Measurements from ENCODE around the gene LARP4. TPM values are rescaled to one million over a fixed set of nuclear protein-coding genes. Genes with fewer than 3 reads are reported as not detected.

Gene LARP4
- total and polyA plus RNA-seq, 9 of the 15 experiments (the other 6 are each of a cell fraction or from before 2014, with no cell fraction given): 31.6 to 84.5 (median 52.4) TPM

DNA sequence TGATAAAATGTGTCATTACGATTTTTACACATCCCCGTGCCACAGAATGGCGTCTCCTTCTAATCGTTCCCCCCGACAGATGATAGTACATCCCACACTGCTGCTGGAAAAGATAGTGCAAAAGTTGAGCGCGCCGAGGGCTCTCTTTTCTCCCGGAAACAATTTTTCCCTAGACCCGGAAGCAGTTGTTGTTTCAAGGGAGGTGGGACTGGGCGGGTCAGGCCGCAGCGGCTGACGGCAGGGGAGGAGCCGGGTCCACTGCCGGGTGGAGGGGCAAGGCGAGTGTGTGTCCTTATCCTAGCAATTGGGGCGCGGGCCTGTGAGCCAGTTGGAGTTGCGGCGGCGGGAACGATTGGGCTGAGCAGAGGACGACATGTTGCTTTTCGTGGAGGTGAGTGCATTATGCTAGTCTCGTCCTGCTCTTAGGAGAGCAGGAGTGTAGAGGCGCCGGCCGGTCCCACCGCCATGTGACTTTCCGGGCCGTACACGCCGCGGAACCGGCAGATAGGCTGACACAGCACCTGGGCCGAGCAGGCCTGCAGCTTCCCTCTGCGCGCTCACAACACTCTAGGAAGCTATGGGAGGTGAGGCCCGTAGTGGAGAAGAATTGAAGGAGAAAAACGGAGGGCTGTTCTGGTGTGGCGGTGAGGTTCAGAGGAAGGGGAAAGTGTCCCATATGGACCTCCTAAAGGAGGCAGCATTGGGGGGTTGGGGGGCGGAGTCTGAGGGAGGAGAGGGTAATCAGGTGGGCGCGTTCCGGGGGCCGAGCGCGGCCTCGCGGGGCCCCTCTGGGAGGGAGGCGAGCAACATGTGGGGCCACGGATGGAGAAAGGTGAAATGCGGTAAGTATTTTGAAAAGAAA is at the start of gene LARP4 (continued):
- TF ChIP-seq ZNF224 (CRISPR knock-in tag; IDR thresholded peaks at IDR 0.05) (0 out of 2 replicates have a peak, but pooled peaks have one; percentile 20), FOXM1 (IDR thresholded peaks at IDR 0.05; ENCODE audit: low read depth) (peak; percentile 71), FOXM1 (CRISPR knock-in tag; IDR thresholded peaks at IDR 0.05; ENCODE audit: low read depth) (0 out of 2 replicates have a peak, but pooled peaks have one; percentile 55), FOXJ3 (CRISPR knock-in tag; IDR thresholded peaks at IDR 0.05) (no peak), CBFB (CRISPR knock-in tag; IDR thresholded peaks at IDR 0.05) (no peak), U2AF1 (optimal IDR thresholded peaks at IDR 0.05; ENCODE audit: low read depth, low read length) (no peak), GATAD2B (IDR thresholded peaks at IDR 0.05; ENCODE audit: borderline replicate concordance) (no peak), SMARCA5 (IDR thresholded peaks at IDR 0.05) (no peak), HDGF (IDR thresholded peaks at IDR 0.05) (no peak; the same call in 1 of the 2 replicates)
- TF ChIP-seq, protein P1, sequence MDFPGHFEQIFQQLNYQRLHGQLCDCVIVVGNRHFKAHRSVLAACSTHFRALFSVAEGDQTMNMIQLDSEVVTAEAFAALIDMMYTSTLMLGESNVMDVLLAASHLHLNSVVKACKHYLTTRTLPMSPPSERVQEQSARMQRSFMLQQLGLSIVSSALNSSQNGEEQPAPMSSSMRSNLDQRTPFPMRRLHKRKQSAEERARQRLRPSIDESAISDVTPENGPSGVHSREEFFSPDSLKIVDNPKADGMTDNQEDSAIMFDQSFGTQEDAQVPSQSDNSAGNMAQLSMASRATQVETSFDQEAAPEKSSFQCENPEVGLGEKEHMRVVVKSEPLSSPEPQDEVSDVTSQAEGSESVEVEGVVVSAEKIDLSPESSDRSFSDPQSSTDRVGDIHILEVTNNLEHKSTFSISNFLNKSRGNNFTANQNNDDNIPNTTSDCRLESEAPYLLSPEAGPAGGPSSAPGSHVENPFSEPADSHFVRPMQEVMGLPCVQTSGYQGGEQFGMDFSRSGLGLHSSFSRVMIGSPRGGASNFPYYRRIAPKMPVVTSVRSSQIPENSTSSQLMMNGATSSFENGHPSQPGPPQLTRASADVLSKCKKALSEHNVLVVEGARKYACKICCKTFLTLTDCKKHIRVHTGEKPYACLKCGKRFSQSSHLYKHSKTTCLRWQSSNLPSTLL (IDR thresholded peaks at IDR 0.05): no peak
- TF ChIP-seq, protein P2, sequence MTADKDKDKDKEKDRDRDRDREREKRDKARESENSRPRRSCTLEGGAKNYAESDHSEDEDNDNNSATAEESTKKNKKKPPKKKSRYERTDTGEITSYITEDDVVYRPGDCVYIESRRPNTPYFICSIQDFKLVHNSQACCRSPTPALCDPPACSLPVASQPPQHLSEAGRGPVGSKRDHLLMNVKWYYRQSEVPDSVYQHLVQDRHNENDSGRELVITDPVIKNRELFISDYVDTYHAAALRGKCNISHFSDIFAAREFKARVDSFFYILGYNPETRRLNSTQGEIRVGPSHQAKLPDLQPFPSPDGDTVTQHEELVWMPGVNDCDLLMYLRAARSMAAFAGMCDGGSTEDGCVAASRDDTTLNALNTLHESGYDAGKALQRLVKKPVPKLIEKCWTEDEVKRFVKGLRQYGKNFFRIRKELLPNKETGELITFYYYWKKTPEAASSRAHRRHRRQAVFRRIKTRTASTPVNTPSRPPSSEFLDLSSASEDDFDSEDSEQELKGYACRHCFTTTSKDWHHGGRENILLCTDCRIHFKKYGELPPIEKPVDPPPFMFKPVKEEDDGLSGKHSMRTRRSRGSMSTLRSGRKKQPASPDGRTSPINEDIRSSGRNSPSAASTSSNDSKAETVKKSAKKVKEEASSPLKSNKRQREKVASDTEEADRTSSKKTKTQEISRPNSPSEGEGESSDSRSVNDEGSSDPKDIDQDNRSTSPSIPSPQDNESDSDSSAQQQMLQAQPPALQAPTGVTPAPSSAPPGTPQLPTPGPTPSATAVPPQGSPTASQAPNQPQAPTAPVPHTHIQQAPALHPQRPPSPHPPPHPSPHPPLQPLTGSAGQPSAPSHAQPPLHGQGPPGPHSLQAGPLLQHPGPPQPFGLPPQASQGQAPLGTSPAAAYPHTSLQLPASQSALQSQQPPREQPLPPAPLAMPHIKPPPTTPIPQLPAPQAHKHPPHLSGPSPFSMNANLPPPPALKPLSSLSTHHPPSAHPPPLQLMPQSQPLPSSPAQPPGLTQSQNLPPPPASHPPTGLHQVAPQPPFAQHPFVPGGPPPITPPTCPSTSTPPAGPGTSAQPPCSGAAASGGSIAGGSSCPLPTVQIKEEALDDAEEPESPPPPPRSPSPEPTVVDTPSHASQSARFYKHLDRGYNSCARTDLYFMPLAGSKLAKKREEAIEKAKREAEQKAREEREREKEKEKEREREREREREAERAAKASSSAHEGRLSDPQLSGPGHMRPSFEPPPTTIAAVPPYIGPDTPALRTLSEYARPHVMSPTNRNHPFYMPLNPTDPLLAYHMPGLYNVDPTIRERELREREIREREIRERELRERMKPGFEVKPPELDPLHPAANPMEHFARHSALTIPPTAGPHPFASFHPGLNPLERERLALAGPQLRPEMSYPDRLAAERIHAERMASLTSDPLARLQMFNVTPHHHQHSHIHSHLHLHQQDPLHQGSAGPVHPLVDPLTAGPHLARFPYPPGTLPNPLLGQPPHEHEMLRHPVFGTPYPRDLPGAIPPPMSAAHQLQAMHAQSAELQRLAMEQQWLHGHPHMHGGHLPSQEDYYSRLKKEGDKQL (CRISPR knock-in tag; IDR thresholded peaks at IDR 0.05; ENCODE audit: borderline replicate concordance): no peak
- TF ChIP-seq, protein P3, sequence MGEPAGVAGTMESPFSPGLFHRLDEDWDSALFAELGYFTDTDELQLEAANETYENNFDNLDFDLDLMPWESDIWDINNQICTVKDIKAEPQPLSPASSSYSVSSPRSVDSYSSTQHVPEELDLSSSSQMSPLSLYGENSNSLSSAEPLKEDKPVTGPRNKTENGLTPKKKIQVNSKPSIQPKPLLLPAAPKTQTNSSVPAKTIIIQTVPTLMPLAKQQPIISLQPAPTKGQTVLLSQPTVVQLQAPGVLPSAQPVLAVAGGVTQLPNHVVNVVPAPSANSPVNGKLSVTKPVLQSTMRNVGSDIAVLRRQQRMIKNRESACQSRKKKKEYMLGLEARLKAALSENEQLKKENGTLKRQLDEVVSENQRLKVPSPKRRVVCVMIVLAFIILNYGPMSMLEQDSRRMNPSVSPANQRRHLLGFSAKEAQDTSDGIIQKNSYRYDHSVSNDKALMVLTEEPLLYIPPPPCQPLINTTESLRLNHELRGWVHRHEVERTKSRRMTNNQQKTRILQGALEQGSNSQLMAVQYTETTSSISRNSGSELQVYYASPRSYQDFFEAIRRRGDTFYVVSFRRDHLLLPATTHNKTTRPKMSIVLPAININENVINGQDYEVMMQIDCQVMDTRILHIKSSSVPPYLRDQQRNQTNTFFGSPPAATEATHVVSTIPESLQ (CRISPR knock-in tag; IDR thresholded peaks at IDR 0.05): no peak
